NB4 (cell line): Measurements from ENCODE around the gene CD55.
"Not testable (repeated sequence)": the region's sequence is repeated elsewhere in the genome, so short reads cannot be mapped to it uniquely, and the experiment has no call there.

Source experiments
- DNase-seq: peaks from one replicate; pipeline ENCODE4 v3.0.0; 2010; ENCODE audit warnings: low read depth
- H3K4me3 ChIP-seq: one replicate; pipeline ENCODE4 v1.5.1; 2011; ENCODE audit warnings: mild to moderate bottlenecking, low read depth, low read length, moderate library complexity
- CTCF ChIP-seq: IDR thresholded peaks from one replicate; pipeline ENCODE4 v1.5.1; 2012; ENCODE audit warnings: low read depth, low read length
- MAX ChIP-seq: IDR thresholded peaks from 2 replicates; pipeline ENCODE4 v1.6.1; 2011; ENCODE audit warnings: low read depth, low read length
- MYC ChIP-seq: IDR thresholded peaks from 2 replicates; pipeline ENCODE4 v1.6.1; 2011; ENCODE audit warnings: low read depth, low read length
- POLR2A ChIP-seq: IDR thresholded peaks from 2 replicates; pipeline ENCODE4 v1.6.1; 2011; ENCODE audit warnings: mild to moderate bottlenecking; ENCODE audit not compliant: insufficient read length; ENCODE audit errors: extremely low read depth

The CD55 gene

GRCh38 chr1:207319199-207319598, 2.3 kb upstream of the CD55 start:
- no peak for DNase-seq
- no peak overlapping the region for H3K4me3 ChIP-seq
- TF ChIP-seq CTCF (no peak), MYC (no peak), POLR2A (no peak), MAX (no peak)

- not testable (repeated sequence) for H3K4me3 ChIP-seq
These were observed 1.4 kb upstream of the CD55 start for GRCh38 chr1:207320105-207320504.

GRCh38 chr1:207321790-207322645, 540 bp downstream of the CD55 start:
- peak; percentile 56 for DNase-seq

More at GRCh38 chr1:207320105-207320504, 1.4 kb upstream of the CD55 start:
- not testable (repeated sequence) for DNase-seq

GRCh38 chr1:207323425-207324225, 2.1 kb downstream of the CD55 start:
- TF ChIP-seq MYC (no peak), CTCF (no peak), MAX (no peak), POLR2A (no peak)
- H3K4me3 ChIP-seq, result peak overlapping the region; percentile 89
- DNase-seq, result no peak

More at GRCh38 chr1:207321790-207322645, 540 bp downstream of the CD55 start:
- TF ChIP-seq MYC (no peak), CTCF (no peak), POLR2A (no peak), MAX (no peak)
- H3K4me3 ChIP-seq, result peak overlapping the region; percentile 89

- peak; percentile 18 for DNase-seq
- TF ChIP-seq CTCF, result no peak
- TF ChIP-seq POLR2A, result no peak
- no peak for TF ChIP-seq MAX
- no peak for TF ChIP-seq MYC
- no peak overlapping the region for H3K4me3 ChIP-seq
These were observed 6.5 kb downstream of the CD55 start for GRCh38 chr1:207328004-207328403.

- H3K4me3 ChIP-seq, result no peak overlapping the region
- TF ChIP-seq MAX, result no peak
- no peak for TF ChIP-seq MYC
- TF ChIP-seq CTCF, result no peak
- no peak for TF ChIP-seq POLR2A
- DNase-seq, result no peak
These were observed 7.5 kb downstream of the CD55 start for GRCh38 chr1:207328908-207329440.
